ENCODE data around the gene TBC1D32.
A peak's percentile ranks its signal among the peaks of the same experiment; 100 is the strongest.
"Not testable (repeated sequence)": the region's sequence is repeated elsewhere in the genome, so short reads cannot be mapped to it uniquely, and the experiment has no call there.

The TBC1D32 gene

DNA sequence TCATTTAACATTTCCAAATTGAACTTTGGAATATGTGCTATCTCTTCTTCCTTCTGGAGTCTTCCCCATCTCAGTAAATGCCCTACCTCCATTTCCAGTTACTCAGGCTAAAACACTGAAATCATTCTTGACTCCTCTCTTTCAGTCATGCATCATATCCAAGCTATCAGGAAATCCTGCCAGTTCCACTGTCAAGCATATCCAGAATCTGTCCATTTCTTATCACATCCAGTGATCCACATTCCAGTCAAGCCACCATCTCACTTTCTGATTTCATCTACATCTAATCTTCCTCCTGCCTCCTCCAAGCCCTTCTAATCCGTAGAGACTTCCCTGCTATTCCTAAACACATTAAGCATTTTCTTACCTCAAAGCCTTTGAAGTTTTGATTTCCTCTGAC lies 15.3 kb upstream of the TBC1D32 start:
- H3K4me3 ChIP-seq (ENCODE audit: low read depth, low read length): no peak overlapping the region
- peaks cover 4% of the 10 kb centered on the region for H3K4me1 ChIP-seq (ENCODE audit: control insufficient read depth, insufficient read depth, low read length, unreplicated experiment)
- H3K79me2 ChIP-seq (ENCODE audit: control insufficient read depth, insufficient read depth, low read length, unreplicated experiment): no peaks in the 10 kb centered on the region
- H2AFZ ChIP-seq (ENCODE audit: low read length, unreplicated experiment): no peak overlapping the region
- H3K27ac ChIP-seq (ENCODE audit: low read depth, low read length): no peak overlapping the region
- no peaks in the 10 kb centered on the region for H3K36me3 ChIP-seq (ENCODE audit: insufficient read depth, low read length)
- H3K27me3 ChIP-seq (ENCODE audit: insufficient read depth, low read length): no peaks in the 10 kb centered on the region

DNA sequence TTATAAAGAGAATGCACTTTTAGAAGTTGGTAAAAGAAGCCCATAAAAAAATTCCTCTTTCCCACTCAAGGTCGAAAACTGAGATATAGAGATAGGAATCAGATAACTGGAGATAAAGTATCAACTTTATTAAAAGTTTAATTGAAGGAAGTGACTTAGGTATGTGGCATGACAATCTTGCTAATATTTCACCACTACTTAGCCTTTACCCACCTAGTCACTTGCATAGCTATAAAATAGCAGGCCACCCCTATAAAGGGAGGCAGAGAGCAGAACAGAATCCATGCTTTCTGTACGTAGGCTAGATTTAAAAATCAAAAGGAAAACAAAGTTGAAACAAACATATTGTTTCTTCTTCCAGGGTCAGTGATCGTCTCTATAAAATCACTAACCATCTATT lies 13.2 kb upstream of the TBC1D32 start:
- H3K27ac ChIP-seq (ENCODE audit: low read depth, low read length): no peak overlapping the region
- no peaks in the 10 kb centered on the region for H3K27me3 ChIP-seq (ENCODE audit: insufficient read depth, low read length)
- H3K36me3 ChIP-seq (ENCODE audit: insufficient read depth, low read length): no peaks in the 10 kb centered on the region
- peaks cover 4% of the 10 kb centered on the region for H3K4me1 ChIP-seq (ENCODE audit: control insufficient read depth, insufficient read depth, low read length, unreplicated experiment)
- no peaks in the 10 kb centered on the region for H3K79me2 ChIP-seq (ENCODE audit: control insufficient read depth, insufficient read depth, low read length, unreplicated experiment)
- H3K4me3 ChIP-seq (ENCODE audit: low read depth, low read length): no peak overlapping the region
- H2AFZ ChIP-seq (ENCODE audit: low read length, unreplicated experiment): peak overlapping the region; percentile 67

GRCh38 chr6:121344539-121344938 lies 10.3 kb upstream of the TBC1D32 start:
- Histone ChIP-seq H2AFZ (ENCODE audit: low read length, unreplicated experiment) (no peak overlapping the region), H3K4me3 (ENCODE audit: low read depth, low read length) (no peak overlapping the region), H3K27ac (ENCODE audit: low read depth, low read length) (no peak overlapping the region), H3K27me3 (ENCODE audit: insufficient read depth, low read length) (no peaks in the 10 kb centered on the region), H3K79me2 (ENCODE audit: control insufficient read depth, insufficient read depth, low read length, unreplicated experiment) (no peaks in the 10 kb centered on the region), H3K4me1 (ENCODE audit: control insufficient read depth, insufficient read depth, low read length, unreplicated experiment) (peaks cover 4% of the 10 kb centered on the region), H3K36me3 (ENCODE audit: insufficient read depth, low read length) (no peaks in the 10 kb centered on the region)

- Histone ChIP-seq H2AFZ (ENCODE audit: low read length, unreplicated experiment) (no peak overlapping the region), H3K4me1 (ENCODE audit: control insufficient read depth, insufficient read depth, low read length, unreplicated experiment) (peaks cover 5% of the 10 kb centered on the region), H3K27me3 (ENCODE audit: insufficient read depth, low read length) (no peaks in the 10 kb centered on the region), H3K36me3 (ENCODE audit: insufficient read depth, low read length) (no peaks in the 10 kb centered on the region), H3K4me3 (ENCODE audit: low read depth, low read length) (no peak overlapping the region), H3K79me2 (ENCODE audit: control insufficient read depth, insufficient read depth, low read length, unreplicated experiment) (no peaks in the 10 kb centered on the region), H3K27ac (ENCODE audit: low read depth, low read length) (no peak overlapping the region)
Measured at GRCh38 chr6:121339639-121340226, 5.5 kb upstream of the TBC1D32 start.

DNA sequence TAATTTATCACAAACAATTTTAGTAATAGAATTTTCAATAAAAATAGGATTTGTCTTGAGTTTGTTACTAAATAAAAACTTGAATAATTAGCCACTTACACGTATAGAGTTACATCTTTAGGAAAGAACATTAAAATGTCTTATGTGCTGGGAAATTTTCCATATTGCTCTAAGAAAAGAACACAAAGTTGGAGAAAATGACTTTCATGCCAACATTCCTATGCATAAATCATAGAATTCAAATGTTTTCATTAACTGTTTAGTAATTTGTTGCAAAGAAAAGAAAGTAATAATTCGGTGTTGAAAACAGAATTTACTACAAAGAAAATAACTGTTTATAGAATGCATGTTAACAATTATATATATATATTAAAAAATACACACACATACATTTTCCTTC lies 4.7 kb upstream of the TBC1D32 start:
- H3K27ac ChIP-seq (ENCODE audit: low read depth, low read length): no peak overlapping the region
- no peak overlapping the region for H3K4me3 ChIP-seq (ENCODE audit: low read depth, low read length)
- H3K4me1 ChIP-seq (ENCODE audit: control insufficient read depth, insufficient read depth, low read length, unreplicated experiment): peaks cover 5% of the 10 kb centered on the region
- peaks cover under 1% of the 10 kb centered on the region for H3K79me2 ChIP-seq (ENCODE audit: control insufficient read depth, insufficient read depth, low read length, unreplicated experiment)
- H2AFZ ChIP-seq (ENCODE audit: low read length, unreplicated experiment): no peak overlapping the region
- no peaks in the 10 kb centered on the region for H3K36me3 ChIP-seq (ENCODE audit: insufficient read depth, low read length)
- no peaks in the 10 kb centered on the region for H3K27me3 ChIP-seq (ENCODE audit: insufficient read depth, low read length)

- Histone ChIP-seq H3K79me2 (ENCODE audit: control insufficient read depth, insufficient read depth, low read length, unreplicated experiment) (peaks cover 7% of the 10 kb centered on the region), H3K27me3 (ENCODE audit: insufficient read depth, low read length) (no peaks in the 10 kb centered on the region), H3K4me1 (ENCODE audit: control insufficient read depth, insufficient read depth, low read length, unreplicated experiment) (peaks cover 6% of the 10 kb centered on the region), H3K27ac (ENCODE audit: low read depth, low read length) (no peak overlapping the region), H2AFZ (ENCODE audit: low read length, unreplicated experiment) (no peak overlapping the region), H3K36me3 (ENCODE audit: insufficient read depth, low read length) (no peaks in the 10 kb centered on the region), H3K4me3 (ENCODE audit: low read depth, low read length) (no peak overlapping the region)
Measured at GRCh38 chr6:121338366-121338765, 4.1 kb upstream of the TBC1D32 start.

DNA sequence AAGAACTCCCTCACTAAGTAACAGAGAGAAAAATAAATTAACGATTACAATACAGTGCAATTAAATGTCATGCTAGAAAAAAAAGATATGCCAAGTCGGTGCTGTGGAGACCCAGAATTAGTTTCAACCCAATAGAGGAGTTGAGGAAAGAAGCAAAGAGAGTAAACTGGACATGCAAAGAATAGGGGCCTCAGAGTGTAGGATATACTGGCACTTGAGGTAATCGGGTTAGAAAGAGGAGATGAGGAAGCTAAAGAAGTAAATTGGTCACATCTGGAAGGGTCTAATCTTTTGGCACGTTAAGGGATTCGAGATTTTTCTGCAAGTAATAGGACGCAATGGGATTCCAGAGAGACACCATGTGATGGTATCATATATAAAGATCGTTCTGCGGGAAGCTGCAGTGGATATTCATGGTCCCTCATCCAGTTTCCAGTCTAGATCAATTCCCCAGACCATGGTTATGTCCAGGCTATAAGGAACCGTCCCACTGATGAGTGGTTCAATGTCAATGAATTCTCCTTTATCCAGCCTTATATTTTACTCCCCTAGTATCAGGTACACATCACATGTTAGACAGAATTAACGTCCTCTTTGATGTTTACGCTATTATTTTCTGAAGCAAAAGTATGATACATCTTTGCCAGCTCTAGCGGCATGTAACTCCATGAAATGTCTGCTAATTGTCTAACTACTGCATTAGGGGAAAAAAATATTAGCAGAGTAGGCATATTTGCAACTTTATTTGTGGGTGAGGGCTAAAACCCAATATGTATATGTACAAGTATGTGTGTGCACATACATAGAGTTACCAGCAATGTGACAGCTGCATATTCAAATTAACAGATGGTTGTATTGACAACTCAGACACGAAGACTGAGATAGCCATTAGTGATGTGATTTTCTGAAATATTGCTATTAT lies 1.1 kb upstream of the TBC1D32 start:
- no peaks in the 10 kb centered on the region for H3K27me3 ChIP-seq (ENCODE audit: insufficient read depth, low read length)
- H3K4me1 ChIP-seq (ENCODE audit: control insufficient read depth, insufficient read depth, low read length, unreplicated experiment): peaks cover 15% of the 10 kb centered on the region
- H3K79me2 ChIP-seq (ENCODE audit: control insufficient read depth, insufficient read depth, low read length, unreplicated experiment): peaks cover 9% of the 10 kb centered on the region
- peak overlapping the region; percentile 98 for H3K27ac ChIP-seq (ENCODE audit: low read depth, low read length)
- H2AFZ ChIP-seq (ENCODE audit: low read length, unreplicated experiment): peak overlapping the region; percentile 89
- H3K36me3 ChIP-seq (ENCODE audit: insufficient read depth, low read length): no peaks in the 10 kb centered on the region
- H3K4me3 ChIP-seq (ENCODE audit: low read depth, low read length): peak overlapping the region; percentile 85

- H3K36me3 ChIP-seq (ENCODE audit: insufficient read depth, low read length); H3K27me3 ChIP-seq (ENCODE audit: insufficient read depth, low read length); H3K79me2 ChIP-seq (ENCODE audit: control insufficient read depth, insufficient read depth, low read length, unreplicated experiment): not testable (repeated sequence)
- H3K4me1 ChIP-seq (ENCODE audit: control insufficient read depth, insufficient read depth, low read length, unreplicated experiment): peaks cover 15% of the 10 kb centered on the region
- H3K27ac ChIP-seq (ENCODE audit: low read depth, low read length): peak overlapping the region; percentile 98; the same call in 1 of the 2 replicates
- peak overlapping the region; percentile 85 for H3K4me3 ChIP-seq (ENCODE audit: low read depth, low read length)
- H2AFZ ChIP-seq (ENCODE audit: low read length, unreplicated experiment): peak overlapping the region; percentile 96
Measured at GRCh38 chr6:121333694-121334093, 586 bp downstream of the TBC1D32 start.

DNA sequence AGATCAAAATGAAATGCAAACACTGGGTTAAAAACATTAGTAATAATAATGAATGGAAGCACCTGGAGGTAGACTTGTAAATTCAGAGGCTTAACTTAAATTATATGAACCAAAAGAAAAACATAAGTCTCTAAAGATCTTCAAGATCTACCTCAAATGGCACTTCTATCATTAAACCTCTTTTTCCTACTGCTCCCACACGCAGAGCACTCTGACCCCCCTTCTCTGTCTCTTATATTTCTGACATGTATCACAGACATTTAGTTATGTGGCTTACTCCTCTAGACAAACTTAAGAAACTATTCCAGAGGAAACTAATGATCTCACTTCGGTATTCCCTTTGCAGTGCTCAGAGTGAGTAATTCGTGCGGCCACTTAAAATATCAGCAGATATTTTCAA lies 1.1 kb downstream of the TBC1D32 start:
- Histone ChIP-seq H2AFZ (ENCODE audit: low read length, unreplicated experiment) (no peak overlapping the region), H3K36me3 (ENCODE audit: insufficient read depth, low read length) (no peaks in the 10 kb centered on the region), H3K79me2 (ENCODE audit: control insufficient read depth, insufficient read depth, low read length, unreplicated experiment) (peaks cover 9% of the 10 kb centered on the region), H3K4me3 (ENCODE audit: low read depth, low read length) (peak overlapping the region; percentile 85), H3K4me1 (ENCODE audit: control insufficient read depth, insufficient read depth, low read length, unreplicated experiment) (peaks cover 15% of the 10 kb centered on the region), H3K27me3 (ENCODE audit: insufficient read depth, low read length) (no peaks in the 10 kb centered on the region), H3K27ac (ENCODE audit: low read depth, low read length) (no peak overlapping the region)

DNA sequence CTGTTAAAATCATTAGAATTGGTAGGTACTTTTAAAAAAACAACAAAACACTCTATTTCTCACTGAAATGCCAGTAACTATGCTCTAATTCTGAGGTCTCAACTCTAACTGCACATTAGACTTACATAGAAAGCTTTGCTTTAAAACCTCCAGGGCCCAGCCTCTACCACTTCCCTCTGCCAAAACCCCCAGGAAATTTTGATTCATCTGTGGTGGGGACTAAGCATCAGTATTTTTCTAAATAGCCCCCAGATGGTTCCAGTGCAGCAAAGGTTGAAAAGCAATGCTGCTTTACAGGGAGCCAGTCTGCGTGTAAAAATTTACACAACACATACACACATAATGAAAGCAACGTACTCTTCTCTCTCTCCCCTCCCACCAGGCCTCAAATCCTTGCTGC lies 3.8 kb downstream of the TBC1D32 start:
- Histone ChIP-seq H3K4me1 (ENCODE audit: control insufficient read depth, insufficient read depth, low read length, unreplicated experiment) (peaks cover 11% of the 10 kb centered on the region), H3K27me3 (ENCODE audit: insufficient read depth, low read length) (no peaks in the 10 kb centered on the region), H3K4me3 (ENCODE audit: low read depth, low read length) (no peak overlapping the region), H3K27ac (ENCODE audit: low read depth, low read length) (no peak overlapping the region), H3K36me3 (ENCODE audit: insufficient read depth, low read length) (no peaks in the 10 kb centered on the region), H3K79me2 (ENCODE audit: control insufficient read depth, insufficient read depth, low read length, unreplicated experiment) (peaks cover 9% of the 10 kb centered on the region), H2AFZ (ENCODE audit: low read length, unreplicated experiment) (no peak overlapping the region)

DNA sequence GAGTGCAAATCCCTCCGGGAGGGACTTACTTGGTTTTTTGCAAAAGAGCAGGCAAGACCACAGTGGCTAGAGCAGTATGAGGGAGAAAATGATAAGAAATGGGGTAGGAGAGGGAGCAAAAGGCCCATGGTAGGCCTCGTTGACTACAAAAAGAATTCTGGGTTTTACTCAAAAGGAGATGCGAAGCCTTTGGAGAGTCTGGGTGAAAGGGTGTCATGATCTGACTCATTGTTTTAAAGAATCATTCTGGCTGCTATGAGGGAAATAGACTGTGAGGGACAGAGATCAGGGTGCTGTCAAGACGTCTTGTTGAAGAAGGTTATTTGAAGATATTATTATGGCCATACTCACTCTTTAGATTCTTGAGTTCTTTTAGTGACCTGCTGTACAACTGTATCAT lies 13.0 kb downstream of the TBC1D32 start:
- Histone ChIP-seq H3K27me3 (ENCODE audit: insufficient read depth, low read length) (no peaks in the 10 kb centered on the region), H3K36me3 (ENCODE audit: insufficient read depth, low read length) (peaks cover 3% of the 10 kb centered on the region; the same call in 1 of the 2 replicates), H3K4me3 (ENCODE audit: low read depth, low read length) (no peak overlapping the region), H3K79me2 (ENCODE audit: control insufficient read depth, insufficient read depth, low read length, unreplicated experiment) (no peaks in the 10 kb centered on the region), H3K4me1 (ENCODE audit: control insufficient read depth, insufficient read depth, low read length, unreplicated experiment) (no peaks in the 10 kb centered on the region), H3K27ac (ENCODE audit: low read depth, low read length) (no peak overlapping the region), H2AFZ (ENCODE audit: low read length, unreplicated experiment) (no peak overlapping the region)

All from ACC112 (cell line).